Activated CD4-positive, alpha-beta memory T cell treated with anti-CD3 and anti-CD28 coated beads, Interleukin-2, amount 10 ng/mL, durations not matched to agents 7 days and 5 days (primary cell): Measurements from ENCODE around the gene GSPT1. TPM values are rescaled to one million over a fixed set of nuclear protein-coding genes. Genes with fewer than 3 reads are reported as not detected.
"Not testable (repeated sequence)": the region's sequence is repeated elsewhere in the genome, so short reads cannot be mapped to it uniquely, and the experiment has no call there.

ENCODE experiments used
- CTCF ChIA-PET: fragments of 350-600 bp; sonication (Branson Sonifier 250); formaldehyde crosslinking; loops from one replicate; lab custom pipeline; 2021; ENCODE audit warnings: antibody characterized with exemption, inconsistent platforms; lab: Charles Lee
- POLR2A ChIA-PET: fragments of 350-600 bp; sonication (Branson Sonifier 250); formaldehyde crosslinking; loops from one replicate; lab custom pipeline; 2021; ENCODE audit warnings: antibody characterized with exemption; lab: Charles Lee
- DNase-seq: peaks from one replicate; pipeline ENCODE4 v3.0.0-alpha.2; 2020
- H3K27ac Mint-ChIP-seq: one replicate; pipeline ENCODE4 v1.8.0; 2021; ENCODE audit warnings: mild to moderate bottlenecking, mixed read lengths
- H3K27me3 Mint-ChIP-seq: one replicate; pipeline ENCODE4 v1.8.0; 2021; ENCODE audit warnings: mixed read lengths
- H3K36me3 Mint-ChIP-seq: one replicate; pipeline ENCODE4 v1.8.0; 2021; ENCODE audit warnings: low read depth, mixed read lengths
- H3K4me1 Mint-ChIP-seq: one replicate; pipeline ENCODE4 v1.8.0; 2021; ENCODE audit warnings: mixed read lengths
- H3K4me3 Mint-ChIP-seq: one replicate; pipeline ENCODE4 v1.8.0; 2021; ENCODE audit warnings: mild to moderate bottlenecking, mixed read lengths
- H3K9me3 Mint-ChIP-seq: one replicate; pipeline ENCODE4 v1.8.0; 2021; ENCODE audit warnings: mixed read lengths
- total RNA-seq, 2 experiments: library from RNA; stranded (reverse); gene quantifications; one replicate each; pipeline ENCODE4 v1.2.3, GENCODE V29; 2021

GSPT1 gene
- 100 to 1,000 TPM; 124 to 125 TPM for total RNA-seq

DNA sequence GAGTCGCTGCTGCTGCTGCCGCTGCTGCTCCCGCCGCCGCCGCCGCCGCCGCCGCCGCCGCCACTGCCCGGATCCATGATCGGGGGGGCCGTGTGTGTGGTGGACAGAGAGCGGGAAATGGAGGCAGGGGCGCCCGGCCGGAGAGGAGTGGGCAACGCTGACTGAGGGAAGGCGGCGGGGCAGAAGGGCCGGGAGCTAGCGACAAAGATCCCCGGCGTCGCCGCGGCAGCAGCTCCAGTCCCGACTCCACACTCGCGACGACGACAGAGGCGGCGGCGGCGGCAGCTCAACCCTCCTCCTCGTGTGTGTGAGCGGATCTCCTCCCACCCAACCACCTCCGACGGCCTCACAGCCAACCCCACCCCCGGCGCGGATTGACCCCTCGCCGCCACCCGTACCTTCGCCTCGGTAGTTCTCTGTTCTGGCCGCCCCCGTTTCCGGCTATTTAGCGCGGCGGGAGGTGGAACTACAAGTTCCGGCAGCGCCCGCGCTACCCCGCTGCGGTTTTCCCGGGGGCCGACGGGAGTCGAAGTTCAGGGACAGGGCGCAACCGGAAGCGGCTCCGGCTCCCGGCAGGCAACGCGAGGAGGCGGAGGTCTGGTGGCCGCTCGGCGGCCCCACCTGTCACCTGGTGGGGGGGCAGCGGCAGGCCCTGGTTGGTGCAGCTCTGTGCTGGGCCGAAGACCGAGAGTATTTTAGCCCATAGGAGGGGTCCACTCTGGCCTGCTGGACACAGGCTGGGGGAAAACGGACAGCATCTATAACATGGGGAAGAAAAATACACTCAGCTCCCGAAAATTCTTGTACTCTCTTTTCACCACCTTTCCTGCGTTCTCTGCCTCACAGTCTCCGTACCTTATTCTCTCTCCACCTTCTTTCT is at the start of gene GSPT1:
Gene GSPT1 (minus strand): TSS at position 313 of the 880 bp plus-strand sequence. CDS start 236 bp downstream, at position 77.
- Mint-ChIP-seq H3K4me3 (peak within 1 kb of the TSS; percentile 88), H3K4me1 (peaks cover 34% of the 10 kb centered on the region), H3K27ac (peak within 1 kb of the TSS; percentile 93), H3K36me3 (peaks cover 29% of the 10 kb centered on the region), H3K27me3 (peaks cover 13% of the 10 kb centered on the region), H3K9me3 (no peaks in the 10 kb centered on the region)
- DNase-seq = peak; percentile 100
- CTCF ChIA-PET = interaction anchor here (0.9 to 1.6 kb wide), 3 partner anchors 9 to 174 kb away, joined by 3 to 4 read pairs (median 3); no protein-coding TSS in a partner anchor
- POLR2A ChIA-PET = interaction anchor here (0.6 to 4.4 kb wide), 17 partner anchors 11 to 1172 kb away, joined by 3 to 23 read pairs (median 3); partner anchors contain the start of genes NUBP1, RSL1D1, SNX29 and TXNDC11

DNA sequence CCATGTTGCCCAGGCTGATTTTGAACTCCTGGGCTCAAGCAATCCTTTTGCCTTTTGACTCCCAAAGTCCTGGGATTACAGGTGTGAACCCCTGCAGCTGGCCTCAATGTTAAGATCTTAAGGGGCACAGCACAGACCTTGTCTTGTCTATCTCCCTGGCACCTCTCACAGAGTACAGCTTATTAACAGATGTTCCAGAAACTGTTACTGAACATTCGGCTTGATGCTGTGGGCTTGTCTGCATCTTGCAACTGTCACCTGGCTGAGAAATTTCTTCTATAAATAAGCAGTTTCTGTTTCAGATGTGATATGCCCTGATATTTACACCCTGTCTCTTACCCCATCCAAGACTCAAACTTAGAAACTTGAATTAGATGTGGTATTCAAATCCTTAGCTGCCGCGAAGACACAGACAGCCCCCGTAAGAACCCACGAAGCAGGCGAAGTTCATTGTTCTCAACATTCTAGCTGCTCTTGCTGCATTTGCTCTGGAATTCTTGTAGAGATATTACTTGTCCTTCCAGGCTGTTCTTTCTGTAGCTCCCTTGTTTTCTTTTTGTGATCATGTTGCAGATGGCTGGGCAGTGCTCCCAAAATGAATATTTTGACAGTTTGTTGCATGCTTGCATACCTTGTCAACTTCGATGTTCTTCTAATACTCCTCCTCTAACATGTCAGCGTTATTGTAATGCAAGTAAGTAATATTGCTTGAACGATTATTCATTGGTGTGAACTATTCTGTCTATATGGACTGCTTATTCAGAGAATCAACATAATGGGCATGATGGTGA is 49.2 kb upstream of the GSPT1 start, which contains the start of gene TNFRSF17:
Gene TNFRSF17 (plus strand): TSS at position 450 of the 791 bp plus-strand sequence. CDS start 115 bp downstream, at position 565.
- POLR2A ChIA-PET = interaction anchor here (0.9 to 1.0 kb wide), 2 partner anchors 12 to 13 kb away, joined by 3 read pairs; partner anchors contain the start of gene SNX29
- Mint-ChIP-seq H3K36me3 (no peaks in the 10 kb centered on the region), H3K27ac (no peak within 1 kb of the TSS), H3K9me3 (no peaks in the 10 kb centered on the region), H3K4me3 (no peak within 1 kb of the TSS), H3K4me1 (no peaks in the 10 kb centered on the region), H3K27me3 (no peaks in the 10 kb centered on the region)
- DNase-seq = no peak
- CTCF ChIA-PET = interaction anchor here (2.3 kb wide), 1 partner anchor 103 kb away, joined by 8 read pairs; no protein-coding TSS in a partner anchor

DNA sequence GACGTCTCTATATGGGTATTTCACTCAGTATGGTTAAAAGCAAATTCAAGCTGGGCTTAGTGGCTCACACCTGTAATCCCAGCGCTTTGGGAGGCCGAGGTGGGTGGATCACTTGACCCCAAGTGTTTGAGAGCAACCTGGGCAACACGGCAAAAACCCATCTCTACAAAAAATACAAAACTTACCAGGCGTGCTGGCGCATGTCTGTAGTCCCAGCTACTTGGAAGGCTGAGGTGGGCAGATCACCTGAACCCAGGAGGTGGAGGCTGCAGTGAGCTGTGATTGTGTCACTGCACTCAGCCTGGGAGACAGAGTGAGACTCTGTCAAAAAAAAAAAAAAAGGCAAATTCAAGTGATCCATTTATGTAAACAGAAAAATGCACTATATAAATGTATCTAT is 48.0 kb upstream of the GSPT1 start:
- Mint-ChIP-seq H3K4me1 (no peaks in the 10 kb centered on the region), H3K27ac (no peak overlapping the region), H3K27me3 (no peaks in the 10 kb centered on the region), H3K4me3 (no peak overlapping the region), H3K9me3 (no peaks in the 10 kb centered on the region), H3K36me3 (no peaks in the 10 kb centered on the region)
- POLR2A ChIA-PET = interaction anchor here (0.5 to 0.9 kb wide), 2 partner anchors 48 to 154 kb away, joined by 3 to 4 read pairs; partner anchors contain the start of gene GSPT1
- CTCF ChIA-PET = interaction anchor here (0.7 to 1.2 kb wide), 2 partner anchors 36 to 146 kb away, joined by 3 to 4 read pairs; no protein-coding TSS in a partner anchor
- DNase-seq = no peak

DNA sequence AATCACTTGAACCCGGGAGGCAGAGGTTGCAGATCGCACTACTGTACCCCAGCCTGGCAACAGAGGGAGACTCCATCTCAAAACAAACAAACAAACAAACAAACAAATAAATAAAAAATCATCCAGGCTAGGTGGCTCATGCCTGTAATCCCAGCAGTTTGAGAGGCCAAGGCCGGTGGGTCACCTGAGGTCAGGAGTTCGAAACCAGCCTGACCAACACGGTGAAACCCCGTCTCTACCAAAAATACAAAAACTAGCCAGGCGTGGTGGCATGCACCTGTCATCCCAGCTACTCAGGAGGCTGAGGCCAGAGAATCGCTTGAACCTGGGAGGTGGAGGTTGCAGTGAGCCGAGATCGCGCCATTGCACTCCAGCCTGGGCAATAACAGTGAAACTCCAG is 47.2 kb upstream of the GSPT1 start:
- H3K27me3 Mint-ChIP-seq, POLR2A ChIA-PET, H3K27ac Mint-ChIP-seq: not testable (repeated sequence)

DNA sequence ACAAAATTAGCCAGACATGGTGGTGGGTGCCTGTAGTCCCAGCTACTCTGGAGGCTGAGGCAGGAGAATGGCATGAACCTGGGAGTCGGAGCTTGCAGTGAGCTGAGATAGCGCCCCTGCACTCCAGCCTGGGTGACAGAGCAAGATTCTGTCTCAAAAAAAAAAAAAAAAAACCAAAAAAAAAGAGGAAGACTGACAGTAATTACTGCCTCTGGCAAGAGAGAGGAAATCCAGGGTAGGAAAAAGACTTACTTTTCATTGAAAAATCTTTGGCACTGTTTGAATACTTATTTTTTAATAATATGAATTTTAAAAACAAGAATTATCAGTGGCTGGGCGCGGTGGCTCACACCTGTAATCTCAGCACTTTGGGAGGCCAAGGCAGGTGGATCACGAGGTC is 46.7 kb upstream of the GSPT1 start:
- POLR2A ChIA-PET, H3K27ac Mint-ChIP-seq, H3K27me3 Mint-ChIP-seq, H3K4me1 Mint-ChIP-seq, H3K4me3 Mint-ChIP-seq, H3K36me3 Mint-ChIP-seq, DNase-seq, H3K9me3 Mint-ChIP-seq: not testable (repeated sequence)
- CTCF ChIA-PET = interaction anchor here (0.7 kb wide), 1 partner anchor 525 kb away, joined by 3 read pairs; no protein-coding TSS in a partner anchor

More for the DNA sequence above, 47.2 kb upstream of the GSPT1 start:
- not testable (repeated sequence) for H3K4me1 Mint-ChIP-seq, H3K36me3 Mint-ChIP-seq, DNase-seq, H3K9me3 Mint-ChIP-seq, H3K4me3 Mint-ChIP-seq
- CTCF ChIA-PET = interaction anchor here (1.2 kb wide), 1 partner anchor 37 kb away, joined by 3 read pairs; no protein-coding TSS in a partner anchor

DNA sequence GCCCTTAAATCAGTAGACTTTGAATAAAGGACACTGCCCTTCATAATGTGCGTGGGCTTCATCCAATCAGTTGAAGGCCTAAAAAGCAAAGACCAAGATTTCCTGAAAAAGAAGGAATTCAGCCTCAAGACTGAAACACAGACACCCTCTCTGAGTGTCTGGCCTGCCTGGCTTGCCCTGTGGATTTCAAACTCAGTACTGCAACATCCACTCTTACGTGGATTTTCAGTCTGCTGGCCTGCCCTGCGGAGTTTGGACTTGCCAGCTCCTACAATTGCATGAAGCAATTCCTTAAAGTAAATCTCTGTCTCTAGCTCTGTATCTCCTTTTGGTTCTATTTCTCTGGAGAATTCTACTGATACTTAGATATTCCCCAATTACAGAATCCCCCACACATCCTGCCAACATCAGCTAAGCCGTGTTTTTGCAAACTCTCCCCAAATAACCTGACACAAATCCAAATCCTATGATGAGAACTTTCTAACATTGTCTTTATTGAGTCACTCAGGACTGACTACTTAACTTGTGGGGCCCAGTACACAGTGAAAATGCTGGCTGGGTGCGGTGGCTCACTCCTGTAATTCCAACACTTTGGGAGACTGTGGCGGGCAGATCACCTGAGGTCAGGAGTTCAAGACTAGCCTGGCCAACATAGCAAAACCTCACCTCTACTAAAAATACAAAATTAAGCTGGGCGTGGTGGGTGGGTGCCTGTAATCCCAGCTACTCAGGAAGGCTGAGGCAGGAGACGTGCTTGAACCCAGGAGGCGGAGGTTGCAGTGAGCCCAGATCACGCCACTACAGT is 42.0 kb upstream of the GSPT1 start:
- no peak for DNase-seq
- H3K4me1 Mint-ChIP-seq = no peaks in the 10 kb centered on the region
- CTCF ChIA-PET = interaction anchor here (0.9 kb wide), 1 partner anchor 110 kb away, joined by 3 read pairs; no protein-coding TSS in a partner anchor
- H3K27me3 Mint-ChIP-seq = no peaks in the 10 kb centered on the region
- H3K9me3 Mint-ChIP-seq = no peaks in the 10 kb centered on the region
- POLR2A ChIA-PET = interaction anchor here (0.7 kb wide), 1 partner anchor 577 kb away, joined by 3 read pairs; no protein-coding TSS in a partner anchor
- no peaks in the 10 kb centered on the region for H3K36me3 Mint-ChIP-seq
- H3K27ac Mint-ChIP-seq = no peak overlapping the region
- H3K4me3 Mint-ChIP-seq = no peak overlapping the region

DNA sequence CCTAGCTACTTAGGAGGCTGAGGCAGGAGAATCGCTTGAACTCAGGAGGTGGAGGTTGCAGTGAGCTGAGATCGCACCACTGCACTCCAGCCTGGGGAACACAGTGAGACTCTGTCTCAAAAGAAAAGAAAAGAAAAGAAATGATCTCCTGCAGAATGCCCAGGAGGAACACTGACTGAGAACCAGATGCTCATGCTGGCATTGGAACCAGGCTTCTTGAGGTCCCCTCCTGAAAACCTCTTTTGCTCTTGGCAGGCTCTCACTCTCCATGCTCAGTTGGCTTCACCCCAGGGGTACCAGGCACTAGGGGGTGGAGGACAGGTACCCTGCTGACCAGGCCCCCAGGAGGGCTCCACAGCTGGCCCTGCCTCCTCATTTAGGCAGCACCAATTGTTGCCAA is 40.8 kb upstream of the GSPT1 start:
- POLR2A ChIA-PET = no interaction called here
- CTCF ChIA-PET = interaction anchor here (0.6 kb wide), 1 partner anchor 66 kb away, joined by 3 read pairs; no protein-coding TSS in a partner anchor
- H3K27me3 Mint-ChIP-seq = no peaks in the 10 kb centered on the region
- no peak overlapping the region for H3K4me3 Mint-ChIP-seq
- no peak for DNase-seq
- no peaks in the 10 kb centered on the region for H3K36me3 Mint-ChIP-seq
- H3K4me1 Mint-ChIP-seq = no peaks in the 10 kb centered on the region
- no peaks in the 10 kb centered on the region for H3K9me3 Mint-ChIP-seq
- no peak overlapping the region for H3K27ac Mint-ChIP-seq

DNA sequence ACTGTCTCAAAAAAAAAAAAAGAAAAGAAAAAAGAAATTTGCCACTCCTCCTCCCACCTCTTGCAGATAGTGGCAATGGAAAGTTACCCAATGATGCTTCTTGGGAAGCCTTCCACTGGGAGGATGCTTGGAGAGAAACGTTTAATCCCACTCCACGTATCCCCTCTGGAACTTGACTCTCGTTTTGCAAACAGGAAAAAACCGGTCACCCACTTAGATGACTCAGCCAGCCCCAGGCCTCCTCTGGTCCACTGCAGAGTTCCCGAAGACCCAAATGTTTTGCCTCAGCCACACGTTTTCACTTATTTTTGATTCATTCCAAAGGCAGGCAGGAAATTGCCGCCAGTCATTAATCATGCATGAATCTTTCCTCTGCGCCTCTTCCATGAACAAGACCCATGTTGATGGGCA is 40.0 kb upstream of the GSPT1 start:
- H3K36me3 Mint-ChIP-seq = no peaks in the 10 kb centered on the region
- no peak for DNase-seq
- no peaks in the 10 kb centered on the region for H3K4me1 Mint-ChIP-seq
- no peaks in the 10 kb centered on the region for H3K9me3 Mint-ChIP-seq
- no peak overlapping the region for H3K27ac Mint-ChIP-seq
- ChIA-PET POLR2A (no interaction called here), CTCF (interaction anchor here (0.6 kb wide), 1 partner anchor 131 kb away, joined by 3 read pairs; no protein-coding TSS in a partner anchor)
- no peaks in the 10 kb centered on the region for H3K27me3 Mint-ChIP-seq
- H3K4me3 Mint-ChIP-seq = no peak overlapping the region

DNA sequence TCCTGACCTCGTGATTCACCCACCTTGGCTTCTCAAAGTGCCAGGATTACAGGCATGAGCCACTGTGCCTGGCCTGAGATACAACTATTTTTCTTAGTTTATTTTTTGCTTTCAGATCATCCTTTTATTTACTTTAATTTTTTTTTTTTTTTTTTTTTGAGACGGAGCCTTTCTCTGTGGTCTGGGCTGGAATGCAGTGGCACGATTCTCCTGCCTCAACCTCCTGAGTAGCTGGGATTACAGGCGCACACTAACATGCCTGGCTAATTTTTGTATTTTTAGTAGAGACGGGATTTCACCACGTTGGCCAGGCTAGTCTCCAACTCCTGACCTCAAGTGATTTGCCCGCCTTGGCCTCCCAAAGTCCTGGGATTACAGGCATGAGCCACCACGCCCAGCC is 37.8 kb upstream of the GSPT1 start:
- DNase-seq, H3K4me3 Mint-ChIP-seq, H3K4me1 Mint-ChIP-seq, POLR2A ChIA-PET, H3K36me3 Mint-ChIP-seq, H3K27ac Mint-ChIP-seq, H3K9me3 Mint-ChIP-seq, CTCF ChIA-PET, H3K27me3 Mint-ChIP-seq: not testable (repeated sequence)

DNA sequence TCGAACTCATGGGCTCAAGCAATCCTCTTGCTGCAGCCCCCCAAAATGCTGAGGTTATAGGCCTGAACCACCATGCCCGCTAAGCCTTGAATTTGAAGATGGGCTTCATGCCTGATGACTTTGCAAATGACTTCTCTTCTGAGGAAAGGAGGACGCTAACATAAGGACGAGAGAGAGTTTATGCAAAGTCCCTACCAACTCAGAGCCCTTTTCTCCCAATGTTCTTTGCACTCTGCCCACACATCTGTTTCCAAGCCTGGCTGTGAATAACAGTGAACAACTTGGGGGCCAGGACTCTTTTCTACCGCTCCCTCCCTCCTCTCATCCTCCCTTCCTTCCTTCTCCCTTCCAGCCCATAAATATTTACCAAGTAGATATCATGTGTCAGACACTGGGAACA is 34.6 kb upstream of the GSPT1 start:
- CTCF ChIA-PET = no interaction called here
- H3K27me3 Mint-ChIP-seq = no peaks in the 10 kb centered on the region
- no peak overlapping the region for H3K4me3 Mint-ChIP-seq

DNA sequence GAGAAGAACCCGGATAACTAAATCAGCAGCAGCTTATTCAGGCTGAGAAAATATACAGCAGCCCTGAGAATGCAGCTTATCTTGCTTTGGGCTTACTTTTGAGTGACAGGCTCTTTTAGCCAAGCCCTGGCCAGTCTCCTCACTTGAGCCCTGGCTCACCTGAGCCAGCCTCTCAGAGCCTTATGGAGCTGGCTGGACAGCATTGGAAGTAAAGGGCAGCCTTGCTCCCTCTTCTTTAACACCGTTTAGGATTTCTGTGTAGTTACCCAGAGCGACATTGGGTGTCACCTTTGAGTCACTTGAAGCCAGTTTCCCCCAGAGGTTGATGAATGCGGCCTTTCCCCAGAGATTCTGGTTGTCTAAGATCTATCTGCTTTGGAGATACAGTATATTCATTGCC is 33.8 kb upstream of the GSPT1 start:
- Mint-ChIP-seq H3K9me3 (no peaks in the 10 kb centered on the region), H3K36me3 (no peaks in the 10 kb centered on the region), H3K4me3 (no peak overlapping the region), H3K4me1 (no peaks in the 10 kb centered on the region), H3K27me3 (no peaks in the 10 kb centered on the region), H3K27ac (no peak overlapping the region)
- POLR2A ChIA-PET = no interaction called here
- no peak for DNase-seq
- CTCF ChIA-PET = interaction anchor here (1.7 kb wide), 1 partner anchor 119 kb away, joined by 8 read pairs; no protein-coding TSS in a partner anchor

More for the DNA sequence above, 34.6 kb upstream of the GSPT1 start:
- POLR2A ChIA-PET = no interaction called here
- no peak for DNase-seq
- no peak overlapping the region for H3K27ac Mint-ChIP-seq
- H3K36me3 Mint-ChIP-seq = no peaks in the 10 kb centered on the region
- no peaks in the 10 kb centered on the region for H3K4me1 Mint-ChIP-seq
- H3K9me3 Mint-ChIP-seq = no peaks in the 10 kb centered on the region

DNA sequence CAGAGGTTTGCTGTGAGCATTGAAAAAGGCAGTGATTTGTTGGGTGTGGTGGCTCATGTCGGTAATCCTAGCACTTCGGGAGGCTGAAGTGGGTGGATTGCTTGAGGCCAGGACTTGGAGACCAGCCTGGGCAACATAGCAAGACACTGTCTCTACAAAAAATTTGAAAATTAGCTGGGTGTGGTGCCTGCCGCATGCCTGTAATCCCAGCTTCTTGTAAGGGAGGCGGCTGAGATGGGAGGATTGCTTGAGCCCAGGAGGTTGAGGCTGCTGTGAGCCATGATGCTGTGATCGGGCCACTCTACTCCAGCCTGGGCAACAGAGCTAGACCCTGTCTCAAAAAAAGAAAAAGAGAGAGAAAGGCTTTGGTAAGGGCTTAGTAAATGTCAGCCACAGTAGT is 33.1 kb upstream of the GSPT1 start:
- ChIA-PET POLR2A (no interaction called here), CTCF (interaction anchor here (1.7 kb wide), 1 partner anchor 119 kb away, joined by 8 read pairs; no protein-coding TSS in a partner anchor)
- Mint-ChIP-seq H3K27me3 (no peaks in the 10 kb centered on the region), H3K9me3 (no peaks in the 10 kb centered on the region), H3K36me3 (no peaks in the 10 kb centered on the region), H3K4me3 (no peak overlapping the region), H3K27ac (no peak overlapping the region), H3K4me1 (no peaks in the 10 kb centered on the region)
- no peak for DNase-seq
